HCT116 (cell line): ENCODE data around the gene COG2. TPM values are rescaled to one million over a fixed set of nuclear protein-coding genes. Genes with fewer than 3 reads are reported as not detected.

Source experiments
- ATAC-seq: fragments of 200-7000 bp; cut with Tn5 transposase; 2 replicates; pipeline ENCODE4 v1.9.1; 2020; ENCODE audit warnings: mild to moderate bottlenecking, moderate library complexity
- BruUV-seq: library from RNA; stranded (reverse); fragments of 400-500 nt; replicated peaks from 2 replicates; lab custom pipeline; 2021; lab: Mats Ljungman, UMichigan
- CTCF ChIA-PET: fragments of 300-600 bp; sonication (Branson Sonifier 250); formaldehyde crosslinking; loops from one replicate; lab custom pipeline; 2021; ENCODE audit warnings: antibody characterized with exemption; lab: Charles Lee
- POLR2A ChIA-PET: fragments of 300-600, 350-600 bp; sonication (Branson Sonifier 250); formaldehyde crosslinking; loops from one replicate; lab custom pipeline; 2021; ENCODE audit warnings: antibody characterized with exemption; lab: Charles Lee
- RAD21 ChIA-PET, 2 experiments: fragments of 300-600 bp; sonication (Branson Sonifier 250); formaldehyde crosslinking; loops; one replicate each; lab custom pipeline; 2023; ENCODE audit warnings: low total read pairs in 2 of 2; ENCODE audit not compliant: uncharacterized antibody in 2 of 2, unreplicated experiment in 2 of 2, low non-redundant PET in 1 of 2; lab: Charles Lee
- DNase-seq: peaks from one replicate; pipeline ENCODE4 v3.0.0-alpha.2; 2010; ENCODE audit warnings: low read depth, low spot score
- H2AFZ ChIP-seq: fragments of 200-600 bp; shearing (Covaris generic), sonication (generic); 2 replicates; pipeline ENCODE4 v1.6.1; 2017; ENCODE audit warnings: low read depth, mixed run types, mixed read lengths, antibody characterized with exemption, low read length; ENCODE audit not compliant: poor library complexity, severe bottlenecking
- H3K27ac ChIP-seq: 2 replicates; pipeline ENCODE4 v1.5.1; 2012; ENCODE audit warnings: low read depth, low read length
- H3K27me3 ChIP-seq: fragments of 200-600 bp; sonication (generic); 2 replicates; pipeline ENCODE4 v1.6.1; 2016; ENCODE audit warnings: mixed run types, low read length, mixed read lengths; ENCODE audit not compliant: insufficient read depth
- H3K36me3 ChIP-seq, 2 experiments: fragments of 200-500 bp in 1 of 2; fragments of 200-600 bp in 1 of 2; sonication (Bioruptor generic) in 1 of 2; sonication (generic) in 1 of 2; 2 replicates each; pipeline versions ENCODE4 v1.5.1 to v1.6.1; 2014 to 2016; ENCODE audit warnings: low read length in 2 of 2, inconsistent platforms in 1 of 2, mixed read lengths in 1 of 2, mixed run types in 1 of 2; ENCODE audit not compliant: insufficient read depth in 2 of 2, control insufficient read depth in 1 of 2
- H3K4me1 ChIP-seq, 2 experiments: fragments of 200-600 bp in 1 of 2; sonication (generic) in 1 of 2; 2 replicates each; pipeline versions ENCODE4 v1.5.1 to v1.6.1; 2012 to 2017; ENCODE audit warnings: low read length in 2 of 2, inconsistent platforms in 1 of 2, mild to moderate bottlenecking in 1 of 2, mixed read lengths in 1 of 2, mixed run types in 1 of 2, moderate library complexity in 1 of 2; ENCODE audit not compliant: insufficient read depth in 2 of 2, control insufficient read depth in 1 of 2
- H3K4me2 ChIP-seq: fragments of 200-600 bp; sonication (generic); 2 replicates; pipeline ENCODE4 v1.6.1; 2017; ENCODE audit warnings: mixed run types, low read length, mixed read lengths
- H3K4me3 ChIP-seq, 2 experiments: fragments of 200-600 bp in 1 of 2; sonication (generic) in 1 of 2; replicated peaks in 1 of 2; 2 replicates each; pipeline ENCODE4 v1.5.1; 2011 to 2016; ENCODE audit warnings: low read length in 2 of 2, control low read depth in 1 of 2, low read depth in 1 of 2, mild to moderate bottlenecking in 1 of 2, mixed read lengths in 1 of 2, mixed run types in 1 of 2
- H3K79me2 ChIP-seq: fragments of 200-600 bp; sonication (generic); 2 replicates; pipeline ENCODE4 v1.6.1; 2017; ENCODE audit warnings: mild to moderate bottlenecking, mixed run types, low read length, moderate library complexity, mixed read lengths; ENCODE audit not compliant: insufficient read depth
- H3K9ac ChIP-seq: fragments of 200-600 bp; sonication (generic); 2 replicates; pipeline ENCODE4 v1.6.1; 2016; ENCODE audit warnings: low read length, mixed read lengths
- H3K9me2 ChIP-seq: fragments of 200-600 bp; sonication (generic), shearing (Covaris generic); 2 replicates; pipeline ENCODE4 v1.6.1; 2017; ENCODE audit warnings: mixed run types, mild to moderate bottlenecking, moderate library complexity; ENCODE audit not compliant: insufficient read depth
- H3K9me3 ChIP-seq, 2 experiments: fragments of 200-500 bp in 1 of 2; fragments of 200-600 bp in 1 of 2; sonication (Bioruptor generic) in 1 of 2; sonication (generic) in 1 of 2; 2 replicates each; pipeline ENCODE4 v1.6.1; 2014 to 2017; ENCODE audit warnings: low read length in 2 of 2, mixed read lengths in 2 of 2, inconsistent platforms in 1 of 2, low read depth in 1 of 2, mild to moderate bottlenecking in 1 of 2, mixed run types in 1 of 2, moderate library complexity in 1 of 2; ENCODE audit not compliant: control insufficient read depth in 1 of 2, insufficient read depth in 1 of 2
- H4K20me1 ChIP-seq: fragments of 200-600 bp; sonication (generic), shearing (Covaris generic); 2 replicates; pipeline ENCODE4 v1.6.1; 2017; ENCODE audit warnings: mixed run types, mild to moderate bottlenecking, moderate library complexity; ENCODE audit not compliant: insufficient read depth
- EZH2 ChIP-seq: fragments of 200-600 bp; sonication (generic); IDR thresholded peaks from 2 replicates; pipeline ENCODE4 v1.6.1; 2017; ENCODE audit warnings: antibody characterized with exemption, mixed run types
- EZH2phosphoT487 ChIP-seq: fragments of 200-600 bp; IDR thresholded peaks from 2 replicates; pipeline ENCODE4 v1.6.1; 2018; ENCODE audit warnings: antibody characterized with exemption, borderline replicate concordance
- FOSL1 ChIP-seq: IDR thresholded peaks from 2 replicates; pipeline ENCODE4 v1.6.1; 2012; ENCODE audit warnings: low read depth
- POLR2AphosphoS5 ChIP-seq: IDR thresholded peaks from 2 replicates; pipeline ENCODE4 v1.6.1; 2011; ENCODE audit warnings: mild to moderate bottlenecking, low read depth, low read length, moderate library complexity
- REST ChIP-seq: IDR thresholded peaks from 2 replicates; pipeline ENCODE4 v1.6.1; 2012; ENCODE audit warnings: low read depth
- SP1 ChIP-seq: IDR thresholded peaks from 2 replicates; pipeline ENCODE4 v1.6.1; 2012; ENCODE audit warnings: low read depth
- TCF7L2 ChIP-seq: IDR thresholded peaks from 2 replicates; pipeline ENCODE4 v1.7.0; 2011; ENCODE audit warnings: borderline replicate concordance, inconsistent platforms; ENCODE audit not compliant: insufficient read depth, insufficient read length; ENCODE audit errors: extremely low read depth
- YY1 ChIP-seq: IDR thresholded peaks from 2 replicates; pipeline ENCODE4 v1.6.1; 2011; ENCODE audit warnings: low read length, low read depth, moderate library complexity, mild to moderate bottlenecking; ENCODE audit not compliant: insufficient replicate concordance; ENCODE audit errors: extremely low read depth
- ZBTB33 ChIP-seq: IDR thresholded peaks from 2 replicates; pipeline ENCODE4 v1.6.1; 2011; ENCODE audit warnings: mild to moderate bottlenecking, low read length, moderate library complexity; ENCODE audit not compliant: insufficient replicate concordance; ENCODE audit errors: extremely low read depth
- ZNF274 ChIP-seq: fragments of 200-500 bp; sonication (Bioruptor generic); IDR thresholded peaks from 2 replicates; pipeline ENCODE4 v1.6.1; 2014; ENCODE audit warnings: mild to moderate bottlenecking, low read depth, low read length, inconsistent platforms
- intact Hi-C: fragments of 100-400 bp; cut with micrococcal nuclease; formaldehyde crosslinking; loops from 2 replicates; pipeline ENCODE4 v1.10.0; 2022
- total RNA-seq: library from RNA; stranded (reverse); gene quantifications from one replicate; pipeline ENCODE4 v1.2.1, GENCODE V29; 2021; ENCODE audit not compliant: unreplicated experiment

COG2 gene
- total RNA-seq, 1 experiment from 2014 or later = 28.6 TPM

GRCh38 chr1:230696218-230696617 lies 53.9 kb downstream of the COG2 start:
- ChIA-PET CTCF (interaction anchor here (3.0 kb wide), 1 partner anchor 54 kb away, joined by 6 read pairs; the partner anchor contains the start of gene COG2), POLR2A (no interaction called here), RAD21 (no interaction called here)
- Histone ChIP-seq H3K4me3 (no peak overlapping the region), H3K27me3 (peaks cover 4% of the 10 kb centered on the region; the same call in 1 of the 2 replicates), H3K9me2 (no peaks in the 10 kb centered on the region), H3K4me1 (no peaks in the 10 kb centered on the region), H3K79me2 (no peaks in the 10 kb centered on the region), H4K20me1 (no peaks in the 10 kb centered on the region), H3K36me3 (peaks cover 3 to 7% of the 10 kb centered on the region in 2 experiments; a peak in 2 of 4 replicates), H3K27ac (no peak overlapping the region), H2AFZ (no peak overlapping the region), H3K9ac (no peak overlapping the region), H3K9me3 (no peaks in the 10 kb centered on the region), H3K4me2 (no peak overlapping the region)
- TF ChIP-seq SP1 = no peak
- TF ChIP-seq FOSL1 = no peak
- TF ChIP-seq ZBTB33 = no peak
- no peak for TF ChIP-seq YY1
- no peak for TF ChIP-seq TCF7L2
- no peak for TF ChIP-seq EZH2
- TF ChIP-seq POLR2AphosphoS5 = no peak
- TF ChIP-seq REST = no peak
- TF ChIP-seq ZNF274 = no peak
- TF ChIP-seq EZH2phosphoT487 = no peak
- no peak for ATAC-seq
- BruUV-seq = no TSS peak
- intact Hi-C loops = no loop called here
- DNase-seq = no peak
